Effector memory CD4-positive, alpha-beta T cell (primary cell): Measurements from ENCODE around the gene ELOF1.
A peak's percentile ranks its signal among the peaks of the same experiment; 100 is the strongest.

Experiments
- DNase-seq, 3 donors: peaks; one replicate each; pipeline ENCODE4 v3.0.0-alpha.2; 2020
- H3K27ac ChIP-seq: 2 replicates; pipeline ENCODE4 v1.7.0; 2013; ENCODE audit warnings: mild to moderate bottlenecking, low read length, moderate library complexity; ENCODE audit not compliant: insufficient read depth, poor library complexity, severe bottlenecking
- H3K27me3 ChIP-seq: replicated peaks from 2 replicates; pipeline ENCODE4 v1.7.0; 2013; ENCODE audit warnings: mild to moderate bottlenecking, low read length; ENCODE audit not compliant: insufficient read depth, control insufficient read depth, poor library complexity, severe bottlenecking
- H3K36me3 ChIP-seq: 2 replicates; pipeline ENCODE4 v1.7.0; 2013; ENCODE audit warnings: mild to moderate bottlenecking, low read length, moderate library complexity; ENCODE audit not compliant: control insufficient read depth, insufficient read depth
- H3K4me1 ChIP-seq: 2 replicates; pipeline ENCODE4 v1.7.0; 2013; ENCODE audit warnings: low read length, mild to moderate bottlenecking; ENCODE audit not compliant: control insufficient read depth, insufficient read depth, poor library complexity, severe bottlenecking
- H3K4me3 ChIP-seq: 2 replicates; pipeline ENCODE4 v1.7.0; 2013; ENCODE audit warnings: low read length, low read depth, mild to moderate bottlenecking; ENCODE audit not compliant: insufficient read depth, poor library complexity, severe bottlenecking
- H3K9me3 ChIP-seq: 2 replicates; pipeline ENCODE4 v1.7.0; 2013; ENCODE audit warnings: mild to moderate bottlenecking, low read length, moderate library complexity; ENCODE audit not compliant: control insufficient read depth

ELOF1 gene

GRCh38 chr19:11535792-11536595 is 23.0 kb downstream of the ELOF1 start:
- DNase-seq, result peak; percentile 64 to 80 (median 76)
- H3K9me3 ChIP-seq, result no peaks in the 10 kb centered on the region
- no peak overlapping the region for H3K27ac ChIP-seq

DNA sequence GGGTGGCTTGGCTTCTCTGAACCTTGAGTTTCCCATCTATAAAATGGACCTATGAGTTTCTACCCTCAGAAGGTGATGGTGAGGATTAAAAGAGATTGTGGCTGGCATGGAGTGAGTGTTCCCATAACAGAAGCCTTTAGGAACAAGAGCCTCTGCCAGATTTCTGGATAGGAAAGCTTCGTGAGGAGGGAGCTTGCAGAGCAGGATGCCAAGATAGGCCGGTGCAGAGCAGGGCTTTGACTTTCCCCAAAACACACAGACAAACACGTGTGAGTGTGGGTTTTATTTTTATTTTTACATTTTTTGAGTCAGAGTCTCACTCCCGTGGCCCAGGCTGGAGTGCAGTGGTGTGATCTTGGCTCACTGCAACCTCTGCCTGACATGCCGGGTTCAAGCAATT is 24.1 kb downstream of the ELOF1 start:
- no peaks in the 10 kb centered on the region for H3K36me3 ChIP-seq
- peaks cover 6% of the 10 kb centered on the region for H3K4me1 ChIP-seq
- H3K27ac ChIP-seq, result no peak overlapping the region
- H3K4me3 ChIP-seq, result no peak overlapping the region
- no peak for DNase-seq
- no peaks in the 10 kb centered on the region for H3K9me3 ChIP-seq
- peaks cover 5% of the 10 kb centered on the region for H3K27me3 ChIP-seq

More at GRCh38 chr19:11535792-11536595, 23.0 kb downstream of the ELOF1 start:
- Histone ChIP-seq H3K36me3 (no peaks in the 10 kb centered on the region), H3K4me1 (peaks cover 6% of the 10 kb centered on the region), H3K4me3 (peak overlapping the region; percentile 21), H3K27me3 (peaks cover 15% of the 10 kb centered on the region)

DNA sequence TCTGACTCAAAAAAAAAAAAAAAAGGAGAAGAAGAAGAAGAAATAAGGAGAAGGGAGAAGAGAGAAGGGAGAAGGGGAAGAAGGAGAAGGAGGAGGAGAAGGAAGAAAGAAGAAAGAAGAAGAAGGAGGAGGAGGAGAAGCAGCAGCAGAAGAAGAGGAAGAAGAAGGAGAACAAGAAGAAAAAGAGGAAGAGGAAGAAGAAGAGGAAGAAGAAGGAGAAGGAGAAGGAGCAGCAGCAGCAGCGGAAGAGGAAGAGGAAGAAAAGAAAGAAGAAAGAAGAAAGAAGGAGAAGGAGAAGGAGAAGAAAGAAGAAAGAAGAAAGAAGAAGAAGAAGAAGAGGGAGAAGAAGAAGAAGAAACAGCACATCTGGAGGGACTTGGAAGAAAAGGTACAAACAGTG is 24.5 kb downstream of the ELOF1 start:
- Histone ChIP-seq H3K4me1 (peaks cover 6% of the 10 kb centered on the region), H3K27ac (no peak overlapping the region), H3K36me3 (no peaks in the 10 kb centered on the region), H3K27me3 (peaks cover 3% of the 10 kb centered on the region), H3K9me3 (no peaks in the 10 kb centered on the region), H3K4me3 (no peak overlapping the region)
- no peak for DNase-seq

DNA sequence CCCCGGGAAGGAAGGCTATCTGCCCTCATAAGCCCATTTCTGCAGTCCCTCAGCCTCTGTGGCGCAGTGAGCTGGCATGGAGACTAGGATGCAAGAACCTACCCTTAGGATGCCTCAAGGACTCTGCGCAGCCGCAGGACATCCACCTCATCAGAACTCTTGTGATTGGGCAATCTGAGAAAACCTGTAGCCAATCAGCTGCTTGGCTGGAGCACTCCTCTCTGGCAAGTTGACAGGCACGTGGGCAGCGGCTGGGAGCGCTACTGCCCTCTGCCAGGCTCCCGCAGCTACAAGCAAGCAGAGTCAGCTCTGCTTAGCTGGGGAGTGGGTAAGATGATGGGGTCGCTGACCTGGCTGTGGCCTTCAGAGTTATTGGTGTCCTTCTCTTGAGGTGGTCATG is 28.6 kb downstream of the ELOF1 start:
- no peak for DNase-seq
- H3K27me3 ChIP-seq, result no peaks in the 10 kb centered on the region
- H3K4me3 ChIP-seq, result no peak overlapping the region
- no peaks in the 10 kb centered on the region for H3K9me3 ChIP-seq
- H3K36me3 ChIP-seq, result no peaks in the 10 kb centered on the region
- H3K27ac ChIP-seq, result no peak overlapping the region
- peaks cover 6% of the 10 kb centered on the region for H3K4me1 ChIP-seq

DNA sequence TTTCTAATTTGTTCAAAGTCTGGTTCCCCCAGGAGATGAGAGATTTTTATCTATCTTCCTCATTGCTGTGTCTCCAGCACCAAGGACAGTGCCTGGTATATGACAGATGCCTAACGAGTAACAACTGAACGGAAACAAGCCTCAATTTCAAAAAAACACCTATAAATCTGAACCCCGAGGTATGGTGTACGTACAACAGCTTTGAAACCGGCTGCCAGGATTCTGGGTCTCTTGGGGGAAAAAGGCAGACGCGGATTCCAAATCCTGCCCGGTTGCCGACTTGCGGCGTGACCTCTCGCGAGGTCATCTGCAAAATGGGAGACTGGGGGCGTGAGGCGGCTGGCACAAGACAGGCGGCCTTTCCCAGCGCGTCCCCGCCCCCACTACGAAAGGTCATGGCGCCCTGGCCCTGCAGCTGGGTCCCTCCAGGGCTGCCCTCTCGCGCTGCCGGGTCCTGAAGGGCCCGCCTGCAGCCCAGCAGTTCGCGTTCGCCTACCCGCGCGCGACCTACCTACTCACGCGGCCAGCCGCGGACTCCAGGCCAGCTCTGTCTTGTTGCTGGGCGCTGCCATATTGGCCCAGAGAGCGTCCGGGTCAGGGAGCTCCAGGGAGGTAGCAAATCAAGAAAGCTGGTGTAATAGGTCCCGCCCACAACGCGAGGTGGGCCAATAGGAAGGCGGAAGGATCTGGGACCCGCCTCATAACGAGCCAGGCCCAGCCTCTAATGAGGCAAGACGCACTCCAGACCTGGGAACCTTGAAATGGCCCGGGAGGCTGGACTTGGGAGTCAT is 30.3 kb downstream of the ELOF1 start, which contains the start of gene ECSIT:
TSS of gene ECSIT (minus strand) at position 584 of the 791 bp plus-strand sequence. CDS start 9,964 bp downstream, outside the sequence.
- no peaks in the 10 kb centered on the region for H3K36me3 ChIP-seq
- peak within 1 kb of the TSS; percentile 80 for H3K27ac ChIP-seq
- H3K9me3 ChIP-seq, result no peaks in the 10 kb centered on the region
- peak; percentile 77 to 87 (median 83) for DNase-seq
- H3K4me1 ChIP-seq, result peaks cover 6% of the 10 kb centered on the region
- H3K27me3 ChIP-seq, result no peaks in the 10 kb centered on the region
- peak within 1 kb of the TSS; percentile 97 for H3K4me3 ChIP-seq

- no peaks in the 10 kb centered on the region for H3K4me1 ChIP-seq
- no peak overlapping the region for H3K27ac ChIP-seq
- peaks cover 25% of the 10 kb centered on the region for H3K36me3 ChIP-seq
- no peaks in the 10 kb centered on the region for H3K27me3 ChIP-seq
- H3K4me3 ChIP-seq, result no peak overlapping the region
- no peaks in the 10 kb centered on the region for H3K9me3 ChIP-seq
- DNase-seq, result no peak
Measured at GRCh38 chr19:11519138-11519537, 39.9 kb downstream of the ELOF1 start.

DNA sequence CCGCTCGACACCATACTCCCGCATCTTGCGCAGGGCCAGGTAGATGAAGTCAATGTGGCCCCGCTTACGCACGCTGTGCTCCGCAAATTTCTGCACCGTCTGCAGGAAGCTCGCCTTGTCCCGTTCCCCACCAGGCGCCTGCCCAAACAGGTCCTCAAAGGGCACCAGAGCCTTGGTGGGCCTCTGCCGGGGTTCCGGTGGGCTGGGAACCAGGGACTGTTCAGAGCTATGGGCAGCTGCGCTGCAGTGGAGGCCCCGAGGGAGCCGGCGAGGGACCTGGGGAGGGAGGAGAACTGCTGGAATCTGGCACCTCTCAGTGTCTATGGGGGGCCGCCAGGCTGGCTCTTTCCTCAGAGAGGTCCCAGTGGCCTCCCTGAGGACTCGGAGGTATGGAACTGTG is 45.1 kb downstream of the ELOF1 start:
- Histone ChIP-seq H3K27me3 (no peaks in the 10 kb centered on the region), H3K9me3 (no peaks in the 10 kb centered on the region), H3K36me3 (peaks cover 28% of the 10 kb centered on the region), H3K4me3 (no peak overlapping the region), H3K4me1 (no peaks in the 10 kb centered on the region), H3K27ac (no peak overlapping the region)
- no peak for DNase-seq

DNA sequence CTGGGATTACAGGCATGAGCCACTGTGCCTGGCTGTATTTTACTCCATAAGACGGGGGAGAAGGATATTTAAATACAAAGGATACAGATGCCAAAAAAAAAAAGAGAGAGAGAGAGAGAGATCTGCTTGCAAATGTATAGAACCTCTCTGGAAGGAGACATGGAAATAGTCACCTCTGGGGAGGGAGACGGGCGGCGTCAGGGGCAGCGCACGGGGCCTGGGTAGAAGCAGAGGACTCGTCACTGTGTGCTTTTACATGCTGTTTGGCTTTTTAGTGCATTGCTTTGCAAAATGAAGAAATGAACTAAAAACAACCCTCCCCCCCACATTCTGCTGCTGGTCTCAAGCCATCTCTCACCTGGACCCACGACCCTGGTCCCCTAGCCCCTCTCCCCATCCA is 48.6 kb downstream of the ELOF1 start:
- Histone ChIP-seq H3K4me1 (no peaks in the 10 kb centered on the region), H3K27me3 (no peaks in the 10 kb centered on the region), H3K4me3 (no peak overlapping the region), H3K9me3 (no peaks in the 10 kb centered on the region), H3K36me3 (peaks cover 15% of the 10 kb centered on the region), H3K27ac (no peak overlapping the region)
- no peak for DNase-seq

GRCh38 chr19:11507370-11508078 is 51.5 kb downstream of the ELOF1 start:
- Histone ChIP-seq H3K36me3 (peaks cover 7% of the 10 kb centered on the region), H3K27me3 (no peaks in the 10 kb centered on the region), H3K4me1 (peaks cover 5% of the 10 kb centered on the region), H3K9me3 (no peaks in the 10 kb centered on the region), H3K4me3 (no peak overlapping the region), H3K27ac (no peak overlapping the region)
- DNase-seq, result no peak
